Lower lobe of right lung (tissue), 2 donors: ENCODE data around the gene BCL2. TPM values are rescaled to one million over a fixed set of nuclear protein-coding genes. Genes with fewer than 3 reads are reported as not detected.
A peak's percentile ranks its signal among the peaks of the same experiment; 100 is the strongest.

Experiments used
- ATAC-seq, 2 donors: fragments of 200-7000 bp; cut with Tn5 transposase; one replicate each; pipeline ENCODE4 v1.9.1; 2020 to 2022; ENCODE audit warnings: mild to moderate bottlenecking in 2 of 2, moderate library complexity in 2 of 2
- DNase-seq: peaks from one replicate; pipeline ENCODE4 v3.0.0-alpha.2; 2020
- H3K27ac ChIP-seq: fragments of 200-600 bp; one replicate; pipeline ENCODE4 v1.8.0; 2022
- H3K27me3 ChIP-seq: fragments of 200-600 bp; one replicate; pipeline ENCODE4 v1.8.0; 2022; ENCODE audit warnings: low read depth
- H3K36me3 ChIP-seq: fragments of 200-600 bp; one replicate; pipeline ENCODE4 v1.8.0; 2022; ENCODE audit warnings: mild to moderate bottlenecking
- H3K4me1 ChIP-seq: fragments of 200-600 bp; one replicate; pipeline ENCODE4 v1.8.0; 2022
- H3K4me3 ChIP-seq: fragments of 200-600 bp; one replicate; pipeline ENCODE4 v1.8.0; 2022; ENCODE audit warnings: mild to moderate bottlenecking
- H3K9me3 ChIP-seq: fragments of 200-600 bp; one replicate; pipeline ENCODE4 v1.8.0; 2022
- CTCF ChIP-seq: fragments of 200-600 bp; IDR thresholded peaks from one replicate; pipeline ENCODE4 v1.8.0; 2022; ENCODE audit warnings: antibody characterized with exemption, mild to moderate bottlenecking
- intact Hi-C: fragments of 100-400 bp; cut with DNase I; formaldehyde crosslinking; loops from one replicate; pipeline ENCODE4 v1.11.0; 2022
- total RNA-seq: library from RNA; stranded (reverse); fragmentation: NEBNext Ultra II Directional; extraction: Animal tissue kit (Norgen Biotek cat#: 25700); gene quantifications from one replicate; pipeline ENCODE4 v1.2.1, GENCODE V29; 2021
- donor health status: DM: no; HTN: yes; CAD: no; lungs with severe emphysema.

BCL2 gene
- total RNA-seq, 1 donor from 2014 or later = 11.0 TPM

GRCh38 chr18:63112706-63113105 is 206.9 kb downstream of the BCL2 start:
- H3K9me3 ChIP-seq = no peaks in the 10 kb centered on the region
- no peaks in the 10 kb centered on the region for H3K36me3 ChIP-seq
- TF ChIP-seq CTCF = no peak
- intact Hi-C loops = no loop called here
- no peak for DNase-seq
- no peaks in the 10 kb centered on the region for H3K27me3 ChIP-seq
- H3K27ac ChIP-seq = no peak overlapping the region
- ATAC-seq = no peak
- H3K4me1 ChIP-seq = peaks cover 11% of the 10 kb centered on the region
- no peak overlapping the region for H3K4me3 ChIP-seq

GRCh38 chr18:63111671-63112402 is 207.7 kb downstream of the BCL2 start:
- DNase-seq (no peak), ATAC-seq (peak in 1 of 2 donors; percentile 17)
- no peak for TF ChIP-seq CTCF
- Histone ChIP-seq H3K27ac (no peak overlapping the region), H3K9me3 (no peaks in the 10 kb centered on the region), H3K36me3 (no peaks in the 10 kb centered on the region), H3K4me3 (no peak overlapping the region), H3K4me1 (peaks cover 11% of the 10 kb centered on the region), H3K27me3 (no peaks in the 10 kb centered on the region)
- intact Hi-C loops = no loop called here

GRCh38 chr18:63109802-63110201 is 209.8 kb downstream of the BCL2 start:
- Histone ChIP-seq H3K36me3 (no peaks in the 10 kb centered on the region), H3K4me3 (no peak overlapping the region), H3K27ac (no peak overlapping the region), H3K9me3 (no peaks in the 10 kb centered on the region), H3K27me3 (no peaks in the 10 kb centered on the region), H3K4me1 (peaks cover 11% of the 10 kb centered on the region)
- intact Hi-C loops = no loop called here
- no peak for ATAC-seq
- no peak for TF ChIP-seq CTCF
- DNase-seq = no peak

- H3K36me3 ChIP-seq = no peaks in the 10 kb centered on the region
- no peaks in the 10 kb centered on the region for H3K27me3 ChIP-seq
- ATAC-seq (no peak), DNase-seq (no peak)
- intact Hi-C loops = no loop called here
- no peak overlapping the region for H3K27ac ChIP-seq
- H3K4me3 ChIP-seq = no peak overlapping the region
- peaks cover 11% of the 10 kb centered on the region for H3K4me1 ChIP-seq
- H3K9me3 ChIP-seq = no peaks in the 10 kb centered on the region
- no peak for TF ChIP-seq CTCF
These were observed 210.5 kb downstream of the BCL2 start for GRCh38 chr18:63109022-63109421.

GRCh38 chr18:63107931-63108330 is 211.6 kb downstream of the BCL2 start:
- Histone ChIP-seq H3K4me1 (peaks cover 11% of the 10 kb centered on the region), H3K36me3 (no peaks in the 10 kb centered on the region), H3K27me3 (no peaks in the 10 kb centered on the region), H3K4me3 (no peak overlapping the region), H3K27ac (no peak overlapping the region), H3K9me3 (no peaks in the 10 kb centered on the region)
- no peak for ATAC-seq
- DNase-seq = no peak
- intact Hi-C loops = no loop called here
- TF ChIP-seq CTCF = no peak
